SH-SY5Y (cell line): ENCODE measurements around the gene SPSB1.

Experiments
- GATA2 ChIP-seq: IDR thresholded peaks from 2 replicates; pipeline ENCODE4 v1.6.1; 2011; ENCODE audit warnings: mild to moderate bottlenecking, low read depth, low read length
- GATA3 ChIP-seq: IDR thresholded peaks from 2 replicates; pipeline ENCODE4 v1.6.1; 2011; ENCODE audit warnings: low read depth, mild to moderate bottlenecking, low read length, moderate library complexity

GRCh38 chr1:9367806-9368205 is 75.1 kb downstream of the SPSB1 start:
- no peak for TF ChIP-seq GATA3
- TF ChIP-seq GATA2 = no peak
